LNCAP (cell line): ENCODE measurements around the gene ZSCAN32.

Experiments
- CTCF ChIP-seq: fragments of 450-650 bp; IDR thresholded peaks from 2 replicates; pipeline ENCODE4 v1.5.1; 2017; ENCODE audit warnings: mild to moderate bottlenecking

ZSCAN32 gene

GRCh38 chr16:3400779-3401688, at the start of gene ZSCAN32, which contains the start of gene ZNF174:
TSS of gene ZSCAN32 (minus strand) at chr16:3401004. CDS start at chr16:3397557, 3,447 bp downstream.
TSS of gene ZNF174 (plus strand) at chr16:3401215. CDS start at chr16:3402005, 790 bp downstream.
- TF ChIP-seq CTCF = no peak

GRCh38 chr16:3444032-3444388, 43.2 kb upstream of the ZSCAN32 start:
- no peak for TF ChIP-seq CTCF

- no peak for TF ChIP-seq CTCF
Measured at GRCh38 chr16:3443108-3444031, 42.6 kb upstream of the ZSCAN32 start, which contains the start of the genes NAA60 and ZNF597. TSS of gene NAA60 (plus strand) at chr16:3443680. CDS start at chr16:3476228, 32,548 bp downstream. TSS of gene ZNF597 (minus strand) at chr16:3443504. CDS start at chr16:3443153, 351 bp downstream.

- TF ChIP-seq CTCF = no peak
Measured at GRCh38 chr16:3439637-3440036, 38.8 kb upstream of the ZSCAN32 start.

- no peak for TF ChIP-seq CTCF
Measured at GRCh38 chr16:3434373-3434772, 33.6 kb upstream of the ZSCAN32 start.

- TF ChIP-seq CTCF = no peak
Measured at GRCh38 chr16:3431779-3432219, 31.0 kb upstream of the ZSCAN32 start.

- TF ChIP-seq CTCF = no peak
Measured at GRCh38 chr16:3413730-3414379, 13.1 kb upstream of the ZSCAN32 start.
